Mucosa of descending colon (tissue), 3 donors: Measurements from ENCODE around the gene RASSF7. TPM values are rescaled to one million over a fixed set of nuclear protein-coding genes. Genes with fewer than 3 reads are reported as not detected.

Experiments
- ATAC-seq: fragments of 200-7000 bp; cut with Tn5 transposase; one replicate; pipeline ENCODE4 v1.9.1; 2020; ENCODE audit warnings: mild to moderate bottlenecking, moderate library complexity
- DNase-seq, 3 donors: peaks; one replicate each; pipeline ENCODE4 v3.0.0-alpha.2; 2020
- H3K36me3 ChIP-seq: fragments of 200-600 bp; one replicate; pipeline ENCODE4 v1.8.0; 2021; ENCODE audit warnings: low read depth, mild to moderate bottlenecking
- H3K4me1 ChIP-seq: fragments of 200-600 bp; one replicate; pipeline ENCODE4 v1.8.0; 2021; ENCODE audit warnings: low read depth, mild to moderate bottlenecking
- H3K4me3 ChIP-seq: fragments of 200-600 bp; one replicate; pipeline ENCODE4 v1.8.0; 2021; ENCODE audit warnings: mild to moderate bottlenecking
- H3K9me3 ChIP-seq: fragments of 200-600 bp; one replicate; pipeline ENCODE4 v1.8.0; 2021; ENCODE audit warnings: mild to moderate bottlenecking
- CTCF ChIP-seq: fragments of 200-600 bp; IDR thresholded peaks from one replicate; pipeline ENCODE4 v1.8.0; 2022; ENCODE audit warnings: antibody characterized with exemption, mild to moderate bottlenecking
- intact Hi-C, 2 donors: fragments of 100-400 bp; cut with DNase I in 1 of 2; cut with micrococcal nuclease in 1 of 2; formaldehyde crosslinking; loops; one replicate each; pipeline versions ENCODE4 v1.11.0 to v1.11.1; 2022; cut with DNase I, micrococcal nuclease
- total RNA-seq, 3 donors: library from RNA; stranded (reverse); fragmentation: NEBNext Ultra II Directional in 2 of 3; extraction: Animal tissue kit (Norgen Biotek cat#: 25700) in 2 of 3; gene quantifications; one replicate each; pipeline versions ENCODE4 v1.2.1 to v1.2.4, GENCODE V29; 2021 to 2023
- donor health status: DM: no; HTN: no; CAD: no; lungs with moderate emphysema.
- donor health status: DM: no; HTN: no; CAD: no.
- donor health status: DM: no; HTN: yes; CAD: no.

Gene RASSF7
- total RNA-seq, 3 donors from 2014 or later: 45.7 to 108 (median 83.7) TPM

- ATAC-seq: no peak
- no peak for TF ChIP-seq CTCF
- no peak overlapping the region for H3K4me3 ChIP-seq
- intact Hi-C loops: no loop called here
- H3K36me3 ChIP-seq: peaks cover 4% of the 10 kb centered on the region
- no peaks in the 10 kb centered on the region for H3K9me3 ChIP-seq
- peak in 1 of 3 donors; percentile 21 for DNase-seq
- no peaks in the 10 kb centered on the region for H3K4me1 ChIP-seq
Observed at GRCh38 chr11:586376-587316, 25.9 kb downstream of the RASSF7 start.

DNA sequence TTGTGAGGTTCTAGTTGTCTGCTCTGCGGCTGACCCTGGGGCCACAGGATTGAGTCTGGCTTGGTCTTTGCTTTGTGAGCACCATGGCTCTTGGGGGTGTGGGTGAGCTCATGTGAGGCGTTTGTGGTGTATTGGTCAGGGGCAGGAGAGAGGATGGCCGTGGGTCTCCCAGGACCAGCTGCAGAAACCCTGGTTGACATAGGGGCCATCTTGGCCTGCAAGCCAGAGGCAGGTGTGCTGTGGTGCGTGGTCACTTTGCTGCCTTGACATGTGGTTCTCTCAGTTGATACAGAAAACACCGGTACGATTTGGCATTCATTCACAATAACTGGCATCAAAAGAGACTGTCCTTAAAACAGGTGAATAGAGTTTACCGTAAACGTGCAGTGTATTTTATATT, 26.8 kb downstream of the RASSF7 start:
- Histone ChIP-seq H3K4me1 (no peaks in the 10 kb centered on the region), H3K9me3 (no peaks in the 10 kb centered on the region), H3K4me3 (no peak overlapping the region), H3K36me3 (peaks cover 4% of the 10 kb centered on the region)
- DNase-seq (no peak), ATAC-seq (peak; percentile 9)
- no peak for TF ChIP-seq CTCF
- intact Hi-C loops: no loop called here

- DNase-seq (peak in 1 of 3 donors; percentile 17), ATAC-seq (peak; percentile 68)
- H3K4me3 ChIP-seq: no peak overlapping the region
- peaks cover 6% of the 10 kb centered on the region for H3K36me3 ChIP-seq
- intact Hi-C loops: no loop called here
- no peaks in the 10 kb centered on the region for H3K9me3 ChIP-seq
- TF ChIP-seq CTCF: no peak
- no peaks in the 10 kb centered on the region for H3K4me1 ChIP-seq
Observed at GRCh38 chr11:587978-588380, 27.2 kb downstream of the RASSF7 start.

- H3K4me1 ChIP-seq: no peaks in the 10 kb centered on the region
- intact Hi-C loops: no loop called here
- H3K4me3 ChIP-seq: no peak overlapping the region
- H3K9me3 ChIP-seq: no peaks in the 10 kb centered on the region
- TF ChIP-seq CTCF: no peak
- peaks cover 5% of the 10 kb centered on the region for H3K36me3 ChIP-seq
- DNase-seq (peak in 1 of 3 donors; percentile 19), ATAC-seq (no peak)
Observed at GRCh38 chr11:589798-590197, 29.0 kb downstream of the RASSF7 start.

DNA sequence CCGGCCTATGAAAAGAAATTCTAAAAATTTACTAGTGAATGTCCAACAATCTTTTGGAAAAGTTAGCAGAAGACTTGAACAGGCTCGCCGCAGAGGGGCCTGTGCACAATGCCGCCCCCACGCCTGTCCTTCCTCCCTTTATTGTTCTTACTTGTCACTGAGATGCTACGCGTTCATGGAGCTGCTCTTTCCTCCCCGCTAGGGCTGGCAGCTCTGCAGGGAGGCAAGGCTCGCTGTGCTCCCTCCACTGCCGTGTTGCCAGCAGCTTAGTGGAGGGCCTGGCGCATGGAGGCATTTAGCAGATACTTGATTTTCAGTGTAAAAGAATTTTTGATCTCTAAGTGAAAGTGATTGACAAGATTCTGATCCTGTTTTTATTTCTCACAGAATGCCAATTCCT, 30.2 kb downstream of the RASSF7 start:
- ATAC-seq (no peak), DNase-seq (no peak)
- peaks cover 5% of the 10 kb centered on the region for H3K36me3 ChIP-seq
- no peak overlapping the region for H3K4me3 ChIP-seq
- no peak for TF ChIP-seq CTCF
- intact Hi-C loops: no loop called here
- no peaks in the 10 kb centered on the region for H3K4me1 ChIP-seq
- no peaks in the 10 kb centered on the region for H3K9me3 ChIP-seq
